Measurements from ENCODE around the gene GDF15.

- TF ChIP-seq, protein P1, sequence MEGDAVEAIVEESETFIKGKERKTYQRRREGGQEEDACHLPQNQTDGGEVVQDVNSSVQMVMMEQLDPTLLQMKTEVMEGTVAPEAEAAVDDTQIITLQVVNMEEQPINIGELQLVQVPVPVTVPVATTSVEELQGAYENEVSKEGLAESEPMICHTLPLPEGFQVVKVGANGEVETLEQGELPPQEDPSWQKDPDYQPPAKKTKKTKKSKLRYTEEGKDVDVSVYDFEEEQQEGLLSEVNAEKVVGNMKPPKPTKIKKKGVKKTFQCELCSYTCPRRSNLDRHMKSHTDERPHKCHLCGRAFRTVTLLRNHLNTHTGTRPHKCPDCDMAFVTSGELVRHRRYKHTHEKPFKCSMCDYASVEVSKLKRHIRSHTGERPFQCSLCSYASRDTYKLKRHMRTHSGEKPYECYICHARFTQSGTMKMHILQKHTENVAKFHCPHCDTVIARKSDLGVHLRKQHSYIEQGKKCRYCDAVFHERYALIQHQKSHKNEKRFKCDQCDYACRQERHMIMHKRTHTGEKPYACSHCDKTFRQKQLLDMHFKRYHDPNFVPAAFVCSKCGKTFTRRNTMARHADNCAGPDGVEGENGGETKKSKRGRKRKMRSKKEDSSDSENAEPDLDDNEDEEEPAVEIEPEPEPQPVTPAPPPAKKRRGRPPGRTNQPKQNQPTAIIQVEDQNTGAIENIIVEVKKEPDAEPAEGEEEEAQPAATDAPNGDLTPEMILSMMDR (IDR thresholded peaks at IDR 0.05 in 2 of 3, conservative IDR thresholded peaks at IDR 0.05 in 1 of 3; ENCODE audit: borderline replicate concordance in 1 of 3, insufficient read depth in 1 of 3, low read depth in 2 of 3, low read length in 2 of 3), result no peak
- TF ChIP-seq YY1 (IDR thresholded peaks at IDR 0.05; ENCODE audit: extremely low read depth, insufficient replicate concordance, low read depth, low read length), result no peak
- no peak for TF ChIP-seq REST (IDR thresholded peaks at IDR 0.05; ENCODE audit: low read depth)
- no peak for TF ChIP-seq POLR2A (IDR thresholded peaks at IDR 0.05; ENCODE audit: borderline replicate concordance, extremely low read depth, insufficient read depth, insufficient read length)
- TF ChIP-seq, protein P2, sequence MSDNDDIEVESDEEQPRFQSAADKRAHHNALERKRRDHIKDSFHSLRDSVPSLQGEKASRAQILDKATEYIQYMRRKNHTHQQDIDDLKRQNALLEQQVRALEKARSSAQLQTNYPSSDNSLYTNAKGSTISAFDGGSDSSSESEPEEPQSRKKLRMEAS (IDR thresholded peaks at IDR 0.05), result no peak
- TF ChIP-seq RAD21 (IDR thresholded peaks at IDR 0.05; ENCODE audit: low read depth), result no peak
Observed at GRCh38 chr19:18433735-18434398, 47.9 kb downstream of the GDF15 start.

All from HCT116 (cell line).